ENCODE data around the gene CDC73. TPM values are rescaled to one million over a fixed set of nuclear protein-coding genes. Genes with fewer than 3 reads are reported as not detected.

Gene CDC73
- total RNA-seq, 1 experiment from 2014 or later: 62.5 TPM

DNA sequence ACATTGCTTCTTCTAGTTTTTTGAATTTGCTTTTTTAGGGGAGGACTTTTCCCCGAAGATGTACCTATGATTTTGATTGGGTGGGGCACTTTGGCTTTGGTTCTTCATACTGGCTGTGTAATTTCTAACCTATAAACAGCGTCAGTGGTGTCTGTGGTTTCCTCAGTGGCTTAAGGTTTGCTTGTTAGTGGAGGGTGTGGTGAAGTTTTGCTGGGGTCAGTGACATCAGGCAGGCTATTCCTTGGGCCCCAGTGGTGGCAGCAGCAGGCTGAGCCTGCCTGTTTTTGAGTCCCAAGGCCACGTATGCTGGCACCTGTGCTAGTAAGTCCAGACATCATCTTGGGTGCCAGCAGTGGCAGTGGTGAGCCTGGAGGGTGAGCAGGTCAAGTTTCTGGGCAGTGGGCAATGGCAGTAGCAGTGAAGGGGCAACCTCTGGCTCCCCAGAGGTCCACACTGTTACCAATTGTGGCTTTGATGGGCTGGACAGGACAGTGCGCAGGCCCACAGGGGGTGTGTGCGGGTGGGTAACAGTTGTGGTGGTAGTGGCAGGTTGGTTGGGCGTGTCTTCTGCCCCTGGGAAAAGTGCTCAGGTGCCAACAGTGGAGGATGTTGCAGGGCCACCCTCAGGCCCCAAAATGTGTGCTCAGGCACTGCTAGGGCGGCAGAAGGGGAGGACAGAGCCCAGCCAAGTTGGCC lies 119.4 kb downstream of the CDC73 start:
- no peaks in the 10 kb centered on the region for H3K79me1 ChIP-seq (ENCODE audit: insufficient read depth, low read depth, low read length, poor library complexity, severe bottlenecking)
- H2BK120ac ChIP-seq (ENCODE audit: low read depth, low read length, poor library complexity, severe bottlenecking): no peak overlapping the region
- Mint-ChIP-seq H3K27me3 (ENCODE audit: low read depth) (no peaks in the 10 kb centered on the region), H3K9me3 (no peaks in the 10 kb centered on the region), H3K27ac (peak overlapping the region in 1 of 3 experiments; percentile 81; a peak in 2 of 7 replicates), H3K36me3 (ENCODE audit: insufficient read depth in 1 of 3, low read depth in 3 of 3) (peaks cover 12 to 28% (median 19%) of the 10 kb centered on the region in 3 experiments), H3K4me1 (no peaks in the 10 kb centered on the region), H3K4me3 (no peak overlapping the region; a peak in 1 of 5 replicates)
- H4K8ac ChIP-seq (replicated peaks; ENCODE audit: insufficient read length, low read depth, low read length): no peak overlapping the region
- H4K20me1 ChIP-seq (ENCODE audit: control insufficient read depth, insufficient read depth, insufficient read length): no peaks in the 10 kb centered on the region
- no peaks in the 10 kb centered on the region for H3K27me3 ChIP-seq (ENCODE audit: insufficient read depth, low read length)
- no peak overlapping the region for H2BK12ac ChIP-seq (ENCODE audit: insufficient read length, low read depth, low read length)
- no peak overlapping the region for H3K4ac ChIP-seq (ENCODE audit: low read depth, low read length)
- no CpG with 5 or more reads among the region's 7 CpGs for WGBS (ENCODE audit: extremely low coverage, insufficient read length, low lambda C conversion rate)
- no peak overlapping the region for H3K27ac ChIP-seq (ENCODE audit: insufficient read length, low read depth, low read length)
- no peak overlapping the region for H3T11ph ChIP-seq (ENCODE audit: low read length)
- no peak overlapping the region for H2BK20ac ChIP-seq (ENCODE audit: low read depth, low read length, poor library complexity, severe bottlenecking)
- H3K9me3 ChIP-seq (ENCODE audit: control insufficient read depth, low read depth, low read length): no peaks in the 10 kb centered on the region
- H3K4me1 ChIP-seq (ENCODE audit: insufficient read depth, low read length): no peaks in the 10 kb centered on the region
- no peak overlapping the region for H3K18ac ChIP-seq (ENCODE audit: insufficient read length, low read depth, low read length)
- no peak overlapping the region for H3K4me2 ChIP-seq (ENCODE audit: insufficient read depth, insufficient read length, low read length)
- no peak for DNase-seq
- no peak overlapping the region for H2BK15ac ChIP-seq (ENCODE audit: low read depth, low read length)
- no peaks in the 10 kb centered on the region for H3K79me2 ChIP-seq (ENCODE audit: insufficient read depth, low read length)
- no peak overlapping the region for H2AK5ac ChIP-seq (ENCODE audit: insufficient read length, low read length)
- no peak overlapping the region for H3K14ac ChIP-seq (ENCODE audit: insufficient read depth, low read length)
- no peak overlapping the region for H4K91ac ChIP-seq (ENCODE audit: insufficient read length, low read depth, low read length)
- no peak overlapping the region for H3K9ac ChIP-seq (ENCODE audit: extremely low read depth, insufficient read length, low read length)
- no peak overlapping the region for H2AFZ ChIP-seq (ENCODE audit: low read length)
- TF ChIP-seq, protein P1, sequence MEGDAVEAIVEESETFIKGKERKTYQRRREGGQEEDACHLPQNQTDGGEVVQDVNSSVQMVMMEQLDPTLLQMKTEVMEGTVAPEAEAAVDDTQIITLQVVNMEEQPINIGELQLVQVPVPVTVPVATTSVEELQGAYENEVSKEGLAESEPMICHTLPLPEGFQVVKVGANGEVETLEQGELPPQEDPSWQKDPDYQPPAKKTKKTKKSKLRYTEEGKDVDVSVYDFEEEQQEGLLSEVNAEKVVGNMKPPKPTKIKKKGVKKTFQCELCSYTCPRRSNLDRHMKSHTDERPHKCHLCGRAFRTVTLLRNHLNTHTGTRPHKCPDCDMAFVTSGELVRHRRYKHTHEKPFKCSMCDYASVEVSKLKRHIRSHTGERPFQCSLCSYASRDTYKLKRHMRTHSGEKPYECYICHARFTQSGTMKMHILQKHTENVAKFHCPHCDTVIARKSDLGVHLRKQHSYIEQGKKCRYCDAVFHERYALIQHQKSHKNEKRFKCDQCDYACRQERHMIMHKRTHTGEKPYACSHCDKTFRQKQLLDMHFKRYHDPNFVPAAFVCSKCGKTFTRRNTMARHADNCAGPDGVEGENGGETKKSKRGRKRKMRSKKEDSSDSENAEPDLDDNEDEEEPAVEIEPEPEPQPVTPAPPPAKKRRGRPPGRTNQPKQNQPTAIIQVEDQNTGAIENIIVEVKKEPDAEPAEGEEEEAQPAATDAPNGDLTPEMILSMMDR (conservative IDR thresholded peaks at IDR 0.05): no peak
- no peak overlapping the region for H2BK5ac ChIP-seq (ENCODE audit: insufficient read length, low read length)
- no peak overlapping the region for H3K56ac ChIP-seq (ENCODE audit: insufficient read length, low read depth, low read length)
- H4K5ac ChIP-seq (ENCODE audit: insufficient read length, low read depth, low read length): no peak overlapping the region
- H3K23ac ChIP-seq (ENCODE audit: insufficient read length, low read depth, low read length): no peak overlapping the region
- no peaks in the 10 kb centered on the region for H3K23me2 ChIP-seq (ENCODE audit: insufficient read length, low read depth, low read length, poor library complexity, severe bottlenecking)

Measured in H9 (cell line).